GM12801 (cell line): Measurements from ENCODE around the gene TENM4.

Experiments used
- CTCF ChIP-seq: IDR thresholded peaks from one replicate; pipeline ENCODE4 v1.5.1; 2011; ENCODE audit warnings: control low read depth; ENCODE audit not compliant: insufficient read length; ENCODE audit errors: extremely low read depth

TENM4 gene

GRCh38 chr11:78620159-78620558, 820.7 kb downstream of the TENM4 start:
- TF ChIP-seq CTCF: no peak

GRCh38 chr11:78615724-78616123, 825.1 kb downstream of the TENM4 start:
- TF ChIP-seq CTCF: no peak

- TF ChIP-seq CTCF: no peak
Measured at GRCh38 chr11:78613378-78613813, 827.4 kb downstream of the TENM4 start.

GRCh38 chr11:78612721-78613377, 828.0 kb downstream of the TENM4 start:
- TF ChIP-seq CTCF: no peak

GRCh38 chr11:78607696-78608095, 833.1 kb downstream of the TENM4 start:
- no peak for TF ChIP-seq CTCF

GRCh38 chr11:78606667-78607066, 834.2 kb downstream of the TENM4 start:
- no peak for TF ChIP-seq CTCF

GRCh38 chr11:78605296-78605695, 835.5 kb downstream of the TENM4 start:
- TF ChIP-seq CTCF: no peak
